D721Med (cell line): ENCODE data around the gene DMRTB1.
A peak's percentile ranks its signal among the peaks of the same experiment; 100 is the strongest.
"Not testable (repeated sequence)": the region's sequence is repeated elsewhere in the genome, so short reads cannot be mapped to it uniquely, and the experiment has no call there.

ENCODE experiments used
- DNase-seq: peaks from one replicate; pipeline ENCODE4 v3.0.0; 2011; ENCODE audit warnings: low spot score; ENCODE audit not compliant: insufficient read length
- FAIRE-seq: peaks from 2 replicates; lab custom pipeline; 2011; peaks lifted over from hg19 to GRCh38; lab: Jason Lieb, UNC
- TF ChIP-seq, protein P1 (sequence below): IDR thresholded peaks from 2 replicates; pipeline ENCODE4 v1.5.1; 2012; ENCODE audit warnings: mild to moderate bottlenecking, control low read depth; ENCODE audit not compliant: insufficient read depth; ENCODE audit errors: missing control alignments

The DMRTB1 gene

DNA sequence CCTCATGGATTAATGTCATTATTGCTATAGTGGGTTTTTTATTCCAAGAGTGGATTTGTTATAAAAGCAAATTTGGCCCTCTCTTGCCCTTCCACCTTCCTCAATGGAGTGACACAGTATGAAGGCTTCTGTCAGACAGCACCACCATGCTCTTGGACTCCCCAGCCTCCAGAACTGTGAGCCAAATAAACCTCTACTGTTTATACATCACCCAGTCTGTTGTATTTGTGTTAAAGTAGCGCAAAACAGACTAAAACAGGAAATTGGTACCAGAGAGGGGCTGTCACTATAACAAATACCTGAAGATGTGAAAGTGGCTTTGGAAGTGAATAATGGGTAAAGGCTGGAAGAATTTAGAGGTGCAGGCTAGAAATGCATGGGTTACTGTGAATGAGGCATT lies 38.0 kb upstream of the DMRTB1 start:
- FAIRE-seq = no peak

DNA sequence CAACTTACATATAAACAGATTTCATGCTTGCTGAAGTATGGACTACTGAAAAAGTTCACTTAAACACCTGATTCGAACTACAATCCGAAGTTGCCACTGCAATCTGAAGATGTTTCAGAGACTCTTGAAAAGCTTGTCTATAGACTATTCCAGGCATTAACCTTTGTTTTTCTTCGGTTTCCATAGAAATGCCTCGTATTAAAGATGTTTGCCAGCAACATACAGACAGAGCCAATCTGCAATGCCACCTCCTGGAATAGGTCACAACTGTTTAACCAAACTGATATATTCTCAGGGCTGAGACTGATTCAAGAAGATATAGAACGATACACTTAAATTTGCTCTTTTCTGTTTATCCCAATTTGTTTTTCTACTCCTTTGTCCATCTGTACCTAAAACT lies 28.9 kb upstream of the DMRTB1 start:
- TF ChIP-seq, protein P1, sequence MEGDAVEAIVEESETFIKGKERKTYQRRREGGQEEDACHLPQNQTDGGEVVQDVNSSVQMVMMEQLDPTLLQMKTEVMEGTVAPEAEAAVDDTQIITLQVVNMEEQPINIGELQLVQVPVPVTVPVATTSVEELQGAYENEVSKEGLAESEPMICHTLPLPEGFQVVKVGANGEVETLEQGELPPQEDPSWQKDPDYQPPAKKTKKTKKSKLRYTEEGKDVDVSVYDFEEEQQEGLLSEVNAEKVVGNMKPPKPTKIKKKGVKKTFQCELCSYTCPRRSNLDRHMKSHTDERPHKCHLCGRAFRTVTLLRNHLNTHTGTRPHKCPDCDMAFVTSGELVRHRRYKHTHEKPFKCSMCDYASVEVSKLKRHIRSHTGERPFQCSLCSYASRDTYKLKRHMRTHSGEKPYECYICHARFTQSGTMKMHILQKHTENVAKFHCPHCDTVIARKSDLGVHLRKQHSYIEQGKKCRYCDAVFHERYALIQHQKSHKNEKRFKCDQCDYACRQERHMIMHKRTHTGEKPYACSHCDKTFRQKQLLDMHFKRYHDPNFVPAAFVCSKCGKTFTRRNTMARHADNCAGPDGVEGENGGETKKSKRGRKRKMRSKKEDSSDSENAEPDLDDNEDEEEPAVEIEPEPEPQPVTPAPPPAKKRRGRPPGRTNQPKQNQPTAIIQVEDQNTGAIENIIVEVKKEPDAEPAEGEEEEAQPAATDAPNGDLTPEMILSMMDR = peak; percentile 15
- DNase-seq = no peak
- peak; percentile 21 for FAIRE-seq

More for the DNA sequence above, 38.0 kb upstream of the DMRTB1 start:
- no peak for DNase-seq
- TF ChIP-seq, protein P1 = no peak

DNA sequence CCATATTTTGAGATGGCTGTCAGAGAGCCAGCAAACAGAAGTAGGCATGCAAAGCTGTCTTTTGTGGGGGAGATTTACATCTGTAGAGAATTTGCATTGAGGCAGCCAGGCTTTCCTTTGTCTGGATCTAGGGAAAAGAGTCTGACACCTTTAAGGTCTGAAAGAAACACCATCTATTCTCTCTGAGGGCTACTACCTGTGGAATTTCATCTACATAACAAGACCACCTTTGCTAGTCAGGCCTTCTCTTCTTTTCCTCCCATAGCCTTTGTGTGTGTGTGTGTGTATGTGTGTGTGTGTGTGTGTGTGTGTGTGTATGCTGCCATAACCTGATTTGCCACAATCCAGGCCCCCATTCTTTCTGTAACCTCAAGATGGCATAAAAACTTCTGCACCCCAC lies 28.4 kb upstream of the DMRTB1 start:
- FAIRE-seq (no peak), DNase-seq (no peak)
- TF ChIP-seq, protein P1 = no peak

DNA sequence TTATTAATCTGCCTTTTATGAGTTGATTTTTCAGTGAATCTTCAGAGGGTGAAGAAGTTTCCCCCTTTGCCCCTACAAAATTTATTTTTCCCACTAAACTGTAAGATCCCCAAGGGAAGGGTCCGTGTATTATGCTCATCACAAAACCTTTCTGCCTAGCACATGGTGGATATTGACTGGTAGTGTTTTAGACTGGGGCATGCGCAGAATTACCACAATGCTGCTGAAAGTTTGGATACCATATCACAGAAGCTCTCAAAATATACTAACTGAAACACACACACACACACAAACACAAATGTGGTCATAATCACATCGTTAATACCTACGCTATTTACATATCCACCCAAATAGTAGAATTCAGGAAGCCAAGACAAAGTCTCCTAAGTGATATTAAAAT lies 28.0 kb upstream of the DMRTB1 start:
- TF ChIP-seq, protein P1 = no peak
- no peak for DNase-seq
- FAIRE-seq = no peak

DNA sequence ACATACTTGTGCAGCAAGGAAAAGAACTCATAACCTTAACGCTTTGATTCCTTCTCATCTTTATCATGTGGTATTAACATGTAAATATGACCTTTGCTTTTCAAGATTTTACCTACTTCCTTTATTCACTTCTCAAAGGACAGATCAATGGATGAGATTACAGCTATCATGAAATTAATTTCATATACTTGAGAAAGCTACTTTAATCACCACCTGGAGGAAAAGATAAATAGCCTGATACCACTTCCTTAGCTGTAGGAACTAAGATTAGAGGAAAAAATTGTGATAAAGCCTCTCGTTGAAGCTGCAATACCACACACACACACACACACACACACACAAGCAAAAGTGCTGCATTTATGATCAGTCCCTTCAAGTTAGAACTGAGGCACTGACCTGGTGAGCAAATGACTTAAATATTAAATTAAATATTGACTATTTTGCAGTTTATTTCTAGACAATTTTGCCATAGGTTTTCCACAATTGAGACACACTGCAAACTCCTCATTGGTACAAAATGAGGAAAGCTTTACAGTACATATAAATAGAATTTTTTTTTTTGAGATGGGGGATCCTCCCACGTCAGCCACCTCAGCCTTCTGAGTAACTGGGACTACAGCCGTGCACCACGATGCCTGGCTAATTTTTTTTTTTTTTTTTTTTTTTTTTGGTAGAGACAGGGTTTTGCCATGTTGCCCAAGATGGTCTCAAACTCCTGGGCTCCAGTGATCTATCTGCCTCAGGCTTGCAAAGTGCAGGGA lies 27.2 kb upstream of the DMRTB1 start:
- FAIRE-seq (no peak), DNase-seq (no peak)
- TF ChIP-seq, protein P1 = no peak

DNA sequence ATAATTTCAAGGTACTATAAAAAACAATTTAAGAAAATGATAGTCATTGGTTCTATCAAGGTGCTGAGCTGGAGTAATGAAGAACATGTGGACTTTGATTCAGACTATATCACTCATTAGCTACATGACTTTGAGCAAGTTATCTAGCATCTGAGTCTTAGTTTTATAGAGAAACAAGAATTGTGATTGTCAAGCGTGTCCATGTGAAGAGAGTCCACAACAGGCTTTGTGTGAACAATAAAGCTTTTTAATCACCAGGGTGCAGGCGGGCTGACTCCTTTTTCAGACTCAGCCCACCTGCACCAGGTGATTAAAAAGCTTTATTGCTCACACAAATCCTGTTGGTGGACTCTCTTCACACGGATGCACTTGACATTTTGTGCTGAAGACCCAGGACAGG lies 26.6 kb upstream of the DMRTB1 start:
- FAIRE-seq (no peak), DNase-seq (no peak)
- TF ChIP-seq, protein P1 = no peak

DNA sequence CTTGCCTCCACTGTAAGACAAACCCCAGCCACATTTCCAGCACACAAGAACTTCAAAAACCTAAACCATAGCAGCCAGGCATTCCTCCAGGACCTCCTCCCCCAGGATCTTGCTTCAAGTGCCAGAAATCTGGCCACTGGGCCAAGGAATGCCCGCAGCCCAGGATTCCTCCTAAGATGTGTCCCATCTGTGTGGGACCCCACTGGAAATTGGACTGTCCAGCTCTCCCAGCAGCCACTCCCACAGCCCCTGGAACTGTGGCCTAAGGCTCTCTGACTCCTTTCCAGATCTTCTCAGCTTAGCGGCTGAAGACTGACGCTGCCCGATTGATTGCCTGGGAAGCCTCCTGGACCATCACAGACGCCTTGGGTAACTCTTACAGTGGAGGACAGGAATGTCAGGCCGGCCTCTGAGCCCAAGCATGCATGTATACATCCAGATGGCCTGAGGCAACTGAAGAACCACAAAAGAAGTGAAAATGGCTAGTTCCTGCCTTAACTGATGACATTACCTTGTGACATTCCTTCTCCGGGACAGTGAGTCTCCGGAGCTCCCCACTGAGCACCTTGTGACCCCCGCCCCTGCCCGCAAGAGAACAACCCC lies 24.7 kb upstream of the DMRTB1 start:
- not testable (repeated sequence) for FAIRE-seq, DNase-seq
